H1 (cell line): ENCODE measurements around the gene STIM1. TPM values are rescaled to one million over a fixed set of nuclear protein-coding genes. Genes with fewer than 3 reads are reported as not detected.

Experiments
- CTCF ChIA-PET: fragments of 300-600 bp; sonication (Branson Sonifier 250); formaldehyde crosslinking; loops from one replicate; lab custom pipeline; 2021; ENCODE audit not compliant: partially characterized antibody; lab: Charles Lee
- POLR2A ChIA-PET: fragments of 300-600 bp; sonication (Branson Sonifier 250); formaldehyde crosslinking; loops from one replicate; lab custom pipeline; 2021; ENCODE audit warnings: inconsistent platforms; ENCODE audit not compliant: partially characterized antibody; lab: Charles Lee
- DNase-seq, 2 experiments: peaks; one replicate each; pipeline versions ENCODE4 v3.0.0 to v3.0.0-alpha.2; 2010 to 2022; ENCODE audit warnings: low spot score in 2 of 2, low read depth in 1 of 2, mixed read lengths in 1 of 2
- FAIRE-seq: peaks from 2 replicates; lab custom pipeline; 2011; peaks lifted over from hg19 to GRCh38; lab: Jason Lieb, UNC
- H2AFZ ChIP-seq: 2 replicates; pipeline ENCODE4 v1.8.1; 2012; ENCODE audit warnings: low read length, inconsistent platforms
- H2AK5ac ChIP-seq: 2 replicates; pipeline ENCODE4 v1.6.1; 2013; ENCODE audit warnings: low read depth, low read length
- H2BK120ac ChIP-seq: replicated peaks from 2 replicates; pipeline ENCODE3; 2013; ENCODE audit warnings: low read depth, low read length, inconsistent platforms
- H2BK12ac ChIP-seq: 2 replicates; pipeline ENCODE4 v1.6.1; 2013; ENCODE audit warnings: low read depth, low read length
- H2BK15ac ChIP-seq: 2 replicates; pipeline ENCODE4 v1.6.1; 2013; ENCODE audit warnings: low read length
- H2BK20ac ChIP-seq: 2 replicates; pipeline ENCODE4 v1.6.1; 2013; ENCODE audit warnings: low read length
- H2BK5ac ChIP-seq: 2 replicates; pipeline ENCODE4 v1.6.1; 2013; ENCODE audit warnings: low read depth, low read length
- H3K14ac ChIP-seq: 2 replicates; pipeline ENCODE4 v1.6.1; 2013; ENCODE audit warnings: inconsistent platforms; ENCODE audit not compliant: insufficient read length
- H3K18ac ChIP-seq: 2 replicates; pipeline ENCODE4 v1.6.1; 2013; ENCODE audit warnings: low read length; ENCODE audit errors: extremely low read depth
- H3K23ac ChIP-seq: 2 replicates; pipeline ENCODE4 v1.6.1; 2013; ENCODE audit warnings: inconsistent platforms; ENCODE audit not compliant: insufficient read length
- H3K23me2 ChIP-seq: 2 replicates; pipeline ENCODE4 v1.6.1; 2013; ENCODE audit warnings: low read depth, low read length
- H3K27ac ChIP-seq: 2 replicates; pipeline ENCODE4 v1.6.1; 2011; ENCODE audit warnings: low read depth, low read length, inconsistent platforms
- H3K27me3 ChIP-seq, 4 experiments: replicated peaks in 1 of 4; 1 replicate in 1 of 4; 2 replicates in 3 of 4; pipeline versions ENCODE4 v1.6.1 to v1.8.1; 2011 to 2013; ENCODE audit warnings: low read length in 3 of 4, mild to moderate bottlenecking in 3 of 4, inconsistent platforms in 2 of 4, mixed read lengths in 2 of 4, moderate library complexity in 1 of 4; ENCODE audit not compliant: control insufficient read depth in 3 of 4, insufficient read depth in 3 of 4; ENCODE audit errors: extremely low read depth in 1 of 4
- H3K36me3 ChIP-seq, 4 experiments: 2 replicates each; pipeline versions ENCODE4 v1.6.1 to v1.8.1; 2011 to 2013; ENCODE audit warnings: mild to moderate bottlenecking in 4 of 4, low read length in 3 of 4, moderate library complexity in 2 of 4, control low read depth in 1 of 4, inconsistent platforms in 1 of 4; ENCODE audit not compliant: insufficient read depth in 4 of 4, control insufficient read depth in 2 of 4
- H3K4ac ChIP-seq: replicated peaks from 2 replicates; pipeline ENCODE3; 2013; ENCODE audit warnings: low read length, low read depth, mixed read lengths, inconsistent platforms; ENCODE audit not compliant: insufficient read length
- H3K4me1 ChIP-seq, 4 experiments: replicated peaks in 1 of 4; 1 replicate in 1 of 4; 2 replicates in 3 of 4; pipeline versions ENCODE4 v1.6.1 to v1.8.1; 2011 to 2013; ENCODE audit warnings: low read length in 3 of 4, inconsistent platforms in 2 of 4, mixed read lengths in 1 of 4; ENCODE audit not compliant: insufficient read depth in 4 of 4, control insufficient read depth in 3 of 4
- H3K4me2 ChIP-seq, 2 experiments: 2 replicates each; pipeline versions ENCODE4 v1.6.1 to v1.8.1; 2011 to 2013; ENCODE audit warnings: low read depth in 2 of 2, low read length in 2 of 2, control low read depth in 1 of 2, inconsistent platforms in 1 of 2, mild to moderate bottlenecking in 1 of 2; ENCODE audit not compliant: insufficient read depth in 1 of 2
- H3K4me3 ChIP-seq, 4 experiments: fragments of 200-600, 300-600 bp in 1 of 4; sonication (generic), shearing (Covaris generic), sonication (Bioruptor Twin) in 1 of 4; 2 replicates each; pipeline versions ENCODE4 v1.5.1 to v1.8.1; 2011 to 2016; ENCODE audit warnings: low read length in 4 of 4, low read depth in 3 of 4, control low read depth in 2 of 4, inconsistent platforms in 2 of 4, mild to moderate bottlenecking in 2 of 4, mixed read lengths in 1 of 4, moderate library complexity in 1 of 4; ENCODE audit not compliant: insufficient read depth in 2 of 4; ENCODE audit errors: extremely low read depth in 1 of 4
- H3K56ac ChIP-seq: replicated peaks from 2 replicates; pipeline ENCODE3; 2013; ENCODE audit warnings: low read depth, mild to moderate bottlenecking, mixed read lengths, low read length, inconsistent platforms; ENCODE audit not compliant: insufficient read length
- H3K79me1 ChIP-seq: 2 replicates; pipeline ENCODE4 v1.6.1; 2013; ENCODE audit warnings: low read depth, low read length, control low read depth
- H3K79me2 ChIP-seq, 2 experiments: 2 replicates each; pipeline versions ENCODE4 v1.6.1 to v1.8.1; 2012 to 2013; ENCODE audit warnings: low read length in 2 of 2, mild to moderate bottlenecking in 2 of 2, inconsistent platforms in 1 of 2; ENCODE audit not compliant: insufficient read depth in 2 of 2, control insufficient read depth in 1 of 2
- H3K9ac ChIP-seq, 4 experiments: replicated peaks in 1 of 4; 1 replicate in 1 of 4; 2 replicates in 3 of 4; pipeline versions ENCODE4 v1.6.1 to v1.8.1; 2011 to 2013; ENCODE audit warnings: low read depth in 3 of 4, low read length in 3 of 4, control low read depth in 2 of 4, mild to moderate bottlenecking in 2 of 4, moderate library complexity in 2 of 4, inconsistent platforms in 1 of 4; ENCODE audit errors: extremely low read depth in 1 of 4
- H3K9me3 ChIP-seq, 2 experiments: 2 replicates each; pipeline versions ENCODE4 v1.6.1 to v1.8.1; 2012 to 2013; ENCODE audit warnings: mild to moderate bottlenecking in 2 of 2, moderate library complexity in 2 of 2, control low read depth in 1 of 2, inconsistent platforms in 1 of 2, low read depth in 1 of 2, low read length in 1 of 2, mixed read lengths in 1 of 2; ENCODE audit not compliant: insufficient read depth in 2 of 2
- H4K20me1 ChIP-seq, 2 experiments: replicated peaks in 1 of 2; 2 replicates each; pipeline versions ENCODE3 to v1.8.1; 2011 to 2013; ENCODE audit warnings: inconsistent platforms in 2 of 2, low read length in 2 of 2, mild to moderate bottlenecking in 1 of 2; ENCODE audit not compliant: insufficient read depth in 2 of 2, control insufficient read depth in 1 of 2
- H4K5ac ChIP-seq: 2 replicates; pipeline ENCODE4 v1.6.1; 2013; ENCODE audit warnings: low read length, low read depth, mixed read lengths, inconsistent platforms; ENCODE audit not compliant: insufficient read length
- H4K8ac ChIP-seq: 2 replicates; pipeline ENCODE4 v1.8.0; 2013; ENCODE audit warnings: mild to moderate bottlenecking, moderate library complexity, low read length, inconsistent platforms; ENCODE audit not compliant: insufficient read depth; ENCODE audit errors: extremely low read depth
- H4K91ac ChIP-seq: replicated peaks from 2 replicates; pipeline ENCODE3; 2013; ENCODE audit warnings: low read length, mixed read lengths, inconsistent platforms; ENCODE audit not compliant: insufficient read length
- EGR1 ChIP-seq: IDR thresholded peaks from 2 replicates; pipeline ENCODE4 v1.6.1; 2011; ENCODE audit warnings: low read depth, low read length, borderline replicate concordance
- GABPA ChIP-seq: IDR thresholded peaks from 2 replicates; pipeline ENCODE4 v1.6.1; 2011; ENCODE audit warnings: mild to moderate bottlenecking, low read length, moderate library complexity, borderline replicate concordance; ENCODE audit not compliant: insufficient read depth
- HDAC2 ChIP-seq, 2 experiments: fragments of 300-600 bp in 1 of 2; sonication (generic) in 1 of 2; IDR thresholded peaks; 2 replicates each; pipeline ENCODE4 v1.6.1; 2011 to 2012; ENCODE audit warnings: low read depth in 2 of 2, low read length in 2 of 2, mild to moderate bottlenecking in 2 of 2, moderate library complexity in 2 of 2, borderline replicate concordance in 1 of 2, inconsistent platforms in 1 of 2
- JUN ChIP-seq: IDR thresholded peaks from 2 replicates; pipeline ENCODE4 v1.6.1; 2011; ENCODE audit warnings: low read depth, mild to moderate bottlenecking, improper control_type of control experiment, low read length
- RAD21 ChIP-seq, 2 experiments: IDR thresholded peaks in 1 of 2; conservative IDR thresholded peaks in 1 of 2; 2 replicates each; pipeline ENCODE4 v1.6.1; 2011; ENCODE audit warnings: low read depth in 2 of 2, low read length in 2 of 2, improper control_type of control experiment in 1 of 2, inconsistent platforms in 1 of 2, mild to moderate bottlenecking in 1 of 2, moderate library complexity in 1 of 2
- SP2 ChIP-seq: IDR thresholded peaks from 2 replicates; pipeline ENCODE4 v1.6.1; 2012; ENCODE audit warnings: mild to moderate bottlenecking, low read length, inconsistent platforms
- SRF ChIP-seq: IDR thresholded peaks from 2 replicates; pipeline ENCODE4 v1.6.1; 2011; ENCODE audit warnings: mild to moderate bottlenecking, low read depth, low read length, moderate library complexity
- WGBS, 2 experiments: shearing (Covaris generic) in 1 of 2; methylation state at CpG; one replicate each; pipeline versions ENCODE4 v1.1.6 to v1.1.7; 2013 to 2015; ENCODE audit warnings: low lambda C conversion rate in 2 of 2, mixed read lengths in 2 of 2, inconsistent platforms in 1 of 2, low coverage in 1 of 2, missing lambda C conversion rate in 1 of 2; ENCODE audit not compliant: insufficient replicate concordance in 2 of 2, insufficient coverage in 1 of 2, insufficient read length in 1 of 2; ENCODE audit errors: extremely low coverage in 1 of 2, missing lambda C conversion rate in 1 of 2; 5-methylcytosine and 5-hydroxymethylcytosine counted together
- polyA plus RNA-seq, 7 experiments: library from polyadenylated mRNA; depleted of rRNA in 3 of 7; stranded (reverse) in 5 of 7; unstranded in 2 of 7; fragments of >200 nt in 5 of 7; fragments of 200-250 nt in 2 of 7; gene quantifications; 1 replicate in 5 of 7; 2 replicates in 1 of 7; 4 replicates in 1 of 7; pipeline versions ENCODE4 v1.2.1 to v1.2.3, GENCODE V29; 2011 to 2013; ENCODE audit warnings: missing spikeins in 2 of 7, mixed read lengths in 2 of 7
- total RNA-seq: library from RNA; stranded (reverse); fragmentation: NEBNext Ultra II Directional; extraction: Animal tissue kit (Norgen Biotek cat#: 25700); gene quantifications from 2 replicates; pipeline ENCODE4 v1.2.1, GENCODE V29; 2021

Gene STIM1
- total and polyA plus RNA-seq, 2 of the 8 experiments (the other 6 are each of a cell fraction or from before 2014, with no cell fraction given) = 11.1 to 12.2 TPM

- H2BK20ac ChIP-seq = no peak overlapping the region
- no peak overlapping the region for H3K14ac ChIP-seq
- H3K79me2 ChIP-seq = no peaks in the 10 kb centered on the region
- peaks cover 0 to 4% of the 10 kb centered on the region in 2 experiments for H4K20me1 ChIP-seq
- H3K27ac ChIP-seq = no peak overlapping the region
- no peak for FAIRE-seq
- H3K4ac ChIP-seq = no peak overlapping the region
- no peak overlapping the region for H4K8ac ChIP-seq
- H2AK5ac ChIP-seq = no peak overlapping the region
- no peaks in the 10 kb centered on the region for H3K79me1 ChIP-seq
- H3K4me3 ChIP-seq = no peak overlapping the region
- no peak overlapping the region for H2AFZ ChIP-seq
- H3K9me3 ChIP-seq = no peaks in the 10 kb centered on the region
- H3K27me3 ChIP-seq = no peaks in the 10 kb centered on the region; a peak in 2 of 7 replicates
- H3K9ac ChIP-seq = no peak overlapping the region
- no peak overlapping the region for H3K56ac ChIP-seq
- no peaks in the 10 kb centered on the region for H3K23me2 ChIP-seq
- H3K18ac ChIP-seq = no peak overlapping the region
- no peak overlapping the region for H2BK12ac ChIP-seq
- no peak overlapping the region for H4K91ac ChIP-seq
- no peak overlapping the region for H2BK5ac ChIP-seq
- no peak for DNase-seq
- H3K4me1 ChIP-seq = peaks cover 0 to 4% (median 2%) of the 10 kb centered on the region in 4 experiments; a peak in 3 of 7 replicates
- no peak for TF ChIP-seq EGR1
- no peak for TF ChIP-seq HDAC2 (IDR thresholded peaks at IDR 0.05; ENCODE audit: borderline replicate concordance in 1 of 2, low read depth in 2 of 2, low read length in 2 of 2)
- TF ChIP-seq JUN = no peak
- no peak for TF ChIP-seq SRF
- no peak for TF ChIP-seq SP2
- TF ChIP-seq GABPA = no peak
- no peak for TF ChIP-seq RAD21 (IDR thresholded peaks at IDR 0.05 in 1 of 2, conservative IDR thresholded peaks at IDR 0.05 in 1 of 2; ENCODE audit: low read depth in 2 of 2, low read length in 2 of 2)
- H2BK120ac ChIP-seq = no peak overlapping the region
- POLR2A ChIA-PET = no interaction called here
- no peak overlapping the region for H2BK15ac ChIP-seq
- no peaks in the 10 kb centered on the region for H3K36me3 ChIP-seq
- no peak overlapping the region for H4K5ac ChIP-seq
- no peak overlapping the region for H3K4me2 ChIP-seq
- H3K23ac ChIP-seq = no peak overlapping the region
- CTCF ChIA-PET = interaction anchor here (1.2 to 10.7 kb wide), 3 partner anchors 19 to 199 kb away, joined by 5 to 73 read pairs (median 25); partner anchors contain the start of gene STIM1
- 94% methylated on average over 2 of the region's 2 CpGs; no CpG with 5 or more reads in 1 of the 2 experiments for WGBS, 2 experiments
Observed at GRCh38 chr11:3873712-3874349, 18.4 kb downstream of the STIM1 start.
